Measurements from ENCODE around the gene VAPB. TPM values are rescaled to one million over a fixed set of nuclear protein-coding genes. Genes with fewer than 3 reads are reported as not detected.
A peak's percentile ranks its signal among the peaks of the same experiment; 100 is the strongest.
"Not testable (repeated sequence)": the region's sequence is repeated elsewhere in the genome, so short reads cannot be mapped to it uniquely, and the experiment has no call there.

Gene VAPB
- total RNA-seq, 1 donor from 2014 or later, result 72.4 TPM

- ATAC-seq; DNase-seq (ENCODE audit: missing footprints); intact Hi-C loops (cut with DNase I): not testable (repeated sequence)
Measured at GRCh38 chr20:58427571-58427970, 38.5 kb downstream of the VAPB start.

GRCh38 chr20:58428364-58428763, 39.3 kb downstream of the VAPB start:
- intact Hi-C loops (cut with DNase I), result no loop called here
- no peak for DNase-seq (ENCODE audit: missing footprints)
- ATAC-seq, result no peak

DNA sequence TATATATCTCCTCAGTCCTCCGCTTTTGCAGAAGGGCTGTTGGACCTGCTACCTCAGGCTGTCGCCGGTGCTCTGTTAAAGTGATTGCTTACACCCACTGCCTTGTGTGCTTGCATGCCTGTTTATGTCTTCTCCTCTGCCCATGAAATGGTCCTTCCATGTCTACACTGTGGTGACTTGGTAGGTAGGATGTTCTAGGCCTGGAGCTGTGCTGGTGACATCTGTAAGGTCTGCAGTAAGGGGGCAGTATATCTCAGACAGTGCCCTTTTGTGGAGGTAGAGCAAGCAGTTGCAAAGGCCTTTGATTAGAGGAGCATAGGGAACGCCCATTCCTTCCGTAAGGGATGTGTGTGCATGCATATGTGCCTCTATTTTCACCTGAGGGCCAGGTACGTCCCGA, 40.3 kb downstream of the VAPB start:
- DNase-seq (ENCODE audit: missing footprints) (no peak), ATAC-seq (no peak)
- intact Hi-C loops (cut with DNase I), result no loop called here

DNA sequence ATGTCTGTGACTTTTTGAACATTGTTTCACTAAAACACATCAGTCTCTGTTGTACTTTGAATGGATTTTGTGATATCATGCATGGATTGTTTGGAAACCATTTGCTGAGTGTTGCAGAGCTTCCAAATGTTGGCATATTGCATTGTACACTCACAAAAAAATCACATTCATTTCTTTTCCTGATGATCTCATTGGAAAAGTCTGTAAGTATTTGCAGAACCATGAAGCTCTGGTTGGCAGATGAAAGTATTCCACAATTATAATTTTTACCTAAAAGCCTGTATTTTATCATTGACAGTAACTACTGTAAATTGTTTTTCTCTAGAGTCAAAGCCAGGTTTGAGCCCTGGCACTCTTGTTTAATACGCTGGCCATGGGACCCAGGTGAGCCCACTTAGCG, 42.1 kb downstream of the VAPB start:
- ATAC-seq, result no peak
- DNase-seq (ENCODE audit: missing footprints), result no peak
- intact Hi-C loops (cut with DNase I), result no loop called here

DNA sequence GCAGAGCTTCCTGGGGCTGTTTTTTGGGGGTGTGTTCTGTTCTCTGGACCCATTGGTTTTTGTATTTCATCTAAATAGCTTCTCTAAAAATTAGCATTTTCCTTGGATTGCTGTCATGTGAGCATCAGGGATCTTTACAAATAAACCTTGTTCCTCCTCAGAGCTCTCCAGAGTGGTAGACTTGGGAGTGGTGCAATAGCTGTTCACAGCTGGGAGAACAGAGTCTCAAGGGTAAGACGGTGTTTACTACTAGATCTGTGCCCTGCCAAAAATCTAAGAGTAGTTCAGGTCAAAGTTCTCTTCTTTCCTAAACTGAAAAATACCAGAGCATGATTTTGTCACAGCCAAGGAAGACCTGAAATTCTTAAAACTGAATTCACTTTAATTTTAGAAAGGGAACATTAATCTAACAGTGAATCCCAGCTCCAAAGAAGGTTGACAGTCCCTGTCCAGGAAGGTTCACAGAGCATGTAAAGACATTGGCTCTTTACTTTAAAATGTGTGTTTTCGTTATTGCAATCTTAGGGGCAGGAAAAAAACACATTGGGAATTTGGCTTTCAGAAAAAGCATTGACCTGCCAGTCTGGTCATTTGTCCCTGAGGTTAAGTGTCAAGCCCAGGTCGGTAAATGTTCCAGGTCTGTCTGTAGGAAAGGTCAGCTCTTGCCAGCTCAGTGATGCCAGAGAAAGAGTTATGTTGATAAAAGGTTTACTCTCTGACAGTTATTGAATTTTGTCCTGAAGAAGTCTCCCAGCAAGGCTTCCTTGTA, 43.3 kb downstream of the VAPB start:
- ATAC-seq (peak; percentile 87), DNase-seq (ENCODE audit: missing footprints) (no peak)
- intact Hi-C loops (cut with DNase I), result no loop called here

GRCh38 chr20:58433029-58433647, 44.1 kb downstream of the VAPB start:
- intact Hi-C loops (cut with DNase I), result no loop called here
- DNase-seq (ENCODE audit: missing footprints), result no peak
- ATAC-seq, result no peak

- peak; percentile 41 for ATAC-seq
- DNase-seq (ENCODE audit: missing footprints), result no peak
- intact Hi-C loops (cut with DNase I), result no loop called here
Measured at GRCh38 chr20:58433759-58434158, 44.7 kb downstream of the VAPB start.

- intact Hi-C loops (cut with DNase I), result no loop called here
- DNase-seq (ENCODE audit: missing footprints) (no peak), ATAC-seq (no peak)
Measured at GRCh38 chr20:58434326-58434725, 45.3 kb downstream of the VAPB start.

- intact Hi-C loops (cut with DNase I), result no loop called here
- DNase-seq (ENCODE audit: missing footprints) (no peak), ATAC-seq (no peak)
Measured at GRCh38 chr20:58435237-58435636, 46.2 kb downstream of the VAPB start.

DNA sequence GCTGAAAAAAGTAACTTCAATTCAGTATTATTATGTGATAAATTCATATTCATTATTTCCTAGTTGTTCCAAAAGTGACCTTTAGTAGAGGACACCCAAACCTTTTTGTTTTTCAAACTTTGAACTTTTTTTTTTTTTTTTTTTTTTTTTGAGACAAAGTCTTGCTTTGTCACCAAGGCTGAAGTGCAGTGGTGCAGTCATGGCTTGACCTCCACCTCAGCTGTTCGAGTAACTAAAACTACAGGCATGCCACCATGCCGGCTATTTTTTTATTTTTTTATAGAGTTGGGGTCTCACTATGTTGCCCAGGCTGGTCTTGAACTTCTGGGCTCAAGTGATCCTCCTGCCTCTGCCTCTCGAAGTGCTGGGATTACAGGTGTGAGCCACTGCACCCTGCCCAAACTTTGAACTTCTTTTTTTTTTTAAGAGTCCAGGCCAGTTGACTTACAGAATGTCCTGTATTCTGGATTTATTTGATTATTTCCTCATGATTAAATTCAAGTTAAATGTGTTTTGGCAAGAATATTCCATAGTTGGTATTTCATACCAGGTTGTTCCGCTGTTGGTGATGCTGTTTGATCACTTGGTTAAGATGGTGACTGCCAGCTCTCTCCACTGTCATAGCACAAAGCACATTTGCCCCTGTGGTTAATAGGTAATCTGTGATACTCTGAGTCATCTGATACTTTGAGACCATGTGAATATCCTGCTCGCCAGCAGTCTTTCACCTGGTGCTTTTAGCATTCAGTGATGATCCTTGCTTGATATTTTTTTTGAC, 48.0 kb downstream of the VAPB start:
- DNase-seq (ENCODE audit: missing footprints) (no peak), ATAC-seq (no peak)
- intact Hi-C loops (cut with DNase I), result no loop called here

DNA sequence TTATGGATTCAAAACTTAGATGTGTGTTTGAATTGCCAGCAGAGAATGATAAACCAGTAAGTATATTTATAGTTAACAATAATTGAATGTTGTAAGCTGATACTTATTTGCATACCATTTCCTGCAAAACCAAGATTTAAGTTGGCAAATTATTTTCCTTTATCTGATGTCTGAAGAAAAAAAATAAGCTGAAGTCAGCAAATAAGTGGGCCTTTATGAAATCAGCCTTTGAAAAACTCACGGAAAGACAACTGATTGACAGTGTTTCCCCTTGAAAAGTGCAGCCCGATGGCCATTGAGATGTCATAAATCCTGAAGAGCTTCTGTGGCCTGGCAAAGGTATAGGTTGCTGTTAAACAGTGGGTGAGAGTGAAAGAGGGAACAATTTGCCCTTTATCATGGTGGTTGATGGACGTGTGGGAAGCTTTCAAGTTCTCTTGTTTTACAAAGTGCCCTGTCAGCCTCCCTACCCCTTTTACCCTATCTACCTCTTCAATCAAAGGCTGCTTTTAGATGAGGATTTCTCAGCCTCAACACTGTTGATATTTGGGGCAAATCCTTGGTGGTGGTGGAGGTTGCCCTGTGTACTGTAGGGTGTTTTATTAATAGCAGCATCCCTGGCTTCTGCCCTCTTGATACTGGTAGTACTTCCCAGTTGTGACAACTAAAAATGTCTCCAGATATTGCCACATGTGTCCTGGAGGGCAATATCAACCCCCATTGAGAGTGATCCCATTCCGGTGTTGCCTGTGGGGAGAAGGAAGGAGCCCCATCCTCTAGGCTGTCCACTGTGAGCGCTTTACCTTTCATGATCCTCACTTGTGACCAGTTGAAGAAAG, 50.2 kb downstream of the VAPB start:
- ATAC-seq (no peak), DNase-seq (ENCODE audit: missing footprints) (no peak)
- intact Hi-C loops (cut with DNase I), result no loop called here

GRCh38 chr20:58440021-58440767, 51.2 kb downstream of the VAPB start:
- intact Hi-C loops (cut with DNase I), result no loop called here
- DNase-seq (ENCODE audit: missing footprints) (no peak), ATAC-seq (peak; percentile 62)

DNA sequence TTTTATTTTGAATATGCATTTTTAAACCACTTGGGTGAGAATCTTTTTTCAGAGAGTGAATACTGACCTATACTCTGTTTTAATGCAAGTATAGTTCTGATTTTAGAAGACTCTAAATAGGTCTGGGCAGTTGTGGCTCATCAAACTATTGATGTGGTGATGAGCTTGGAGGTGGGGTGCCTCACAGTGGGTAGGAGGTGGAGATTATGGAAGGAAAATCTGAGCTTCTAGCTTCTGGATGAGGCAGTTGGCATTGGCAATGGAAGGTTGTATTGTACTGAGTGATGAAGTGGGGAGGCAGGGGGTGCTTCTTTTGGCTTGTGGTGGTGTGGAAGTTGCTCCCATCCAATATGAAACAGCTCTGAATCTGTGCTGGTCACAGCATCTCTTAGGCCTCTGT, 52.7 kb downstream of the VAPB start:
- no peak for DNase-seq (ENCODE audit: missing footprints)
- intact Hi-C loops (cut with DNase I), result no loop called here
- no peak for ATAC-seq

GRCh38 chr20:58444746-58445255, 55.8 kb downstream of the VAPB start:
- ATAC-seq (no peak), DNase-seq (ENCODE audit: missing footprints) (no peak)
- intact Hi-C loops (cut with DNase I), result loop anchor here (5.0 kb wide), 1 partner anchor 58 kb away; the partner anchor contains the start of gene VAPB

- ATAC-seq (no peak), DNase-seq (ENCODE audit: missing footprints) (no peak)
- intact Hi-C loops (cut with DNase I), result loop anchor here (5.0 kb wide), 1 partner anchor 59 kb away; the partner anchor contains the start of gene VAPB
Measured at GRCh38 chr20:58446264-58446959, 57.4 kb downstream of the VAPB start.

GRCh38 chr20:58446960-58447265, 57.9 kb downstream of the VAPB start:
- intact Hi-C loops (cut with DNase I), result loop anchor here (1.0 to 5.0 kb wide), 2 partner anchors 60 to 210 kb away; partner anchors contain the start of gene VAPB
- DNase-seq (ENCODE audit: missing footprints) (no peak), ATAC-seq (no peak)

Measured in Right ventricle myocardium inferior (tissue), 1 donor.